GM18867 (cell line): ENCODE measurements around the gene HIP1R.

Experiments used
- ATAC-seq: cut with Tn5 transposase; IDR thresholded peaks from one replicate; pipeline ENCODE4 v1.9.1; 2021; ENCODE audit warnings: mild to moderate bottlenecking, moderate library complexity; ENCODE audit not compliant: unreplicated experiment

The HIP1R gene

GRCh38 chr12:122827258-122827657 is 8.0 kb upstream of the HIP1R start:
- ATAC-seq, result no peak

DNA sequence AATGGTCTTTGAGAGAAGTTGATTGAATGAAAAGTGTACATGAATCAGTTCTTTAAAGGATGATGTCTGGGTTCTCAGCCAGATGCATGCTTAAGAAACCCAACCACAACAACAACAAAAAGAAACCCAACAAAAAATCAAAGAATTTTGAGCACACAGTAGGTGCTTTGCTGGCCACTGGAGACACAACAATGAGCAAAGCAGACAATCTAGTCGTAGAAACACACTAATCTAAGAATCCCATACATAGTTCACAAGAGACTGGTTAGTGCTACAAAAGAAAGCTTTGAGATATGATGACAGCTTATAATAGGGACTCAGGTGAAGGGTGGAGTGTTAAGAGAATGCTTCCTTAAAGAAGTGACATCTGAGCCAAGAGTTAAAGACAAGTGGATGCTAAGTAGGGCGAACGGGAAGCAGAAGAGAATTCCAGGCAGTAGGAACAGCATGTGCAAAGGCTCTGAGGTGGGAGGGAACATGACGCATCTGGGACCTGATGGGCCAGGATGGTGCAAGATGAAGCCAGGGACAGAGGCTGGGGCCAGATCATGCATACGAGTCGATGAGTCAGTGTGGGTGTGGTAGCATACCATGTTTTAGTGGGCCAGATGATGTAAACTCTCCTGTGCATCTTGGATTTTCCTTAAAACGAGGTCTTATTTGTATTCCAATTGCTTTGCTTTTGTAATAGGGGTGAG is 4.6 kb upstream of the HIP1R start:
- ATAC-seq, result no peak

DNA sequence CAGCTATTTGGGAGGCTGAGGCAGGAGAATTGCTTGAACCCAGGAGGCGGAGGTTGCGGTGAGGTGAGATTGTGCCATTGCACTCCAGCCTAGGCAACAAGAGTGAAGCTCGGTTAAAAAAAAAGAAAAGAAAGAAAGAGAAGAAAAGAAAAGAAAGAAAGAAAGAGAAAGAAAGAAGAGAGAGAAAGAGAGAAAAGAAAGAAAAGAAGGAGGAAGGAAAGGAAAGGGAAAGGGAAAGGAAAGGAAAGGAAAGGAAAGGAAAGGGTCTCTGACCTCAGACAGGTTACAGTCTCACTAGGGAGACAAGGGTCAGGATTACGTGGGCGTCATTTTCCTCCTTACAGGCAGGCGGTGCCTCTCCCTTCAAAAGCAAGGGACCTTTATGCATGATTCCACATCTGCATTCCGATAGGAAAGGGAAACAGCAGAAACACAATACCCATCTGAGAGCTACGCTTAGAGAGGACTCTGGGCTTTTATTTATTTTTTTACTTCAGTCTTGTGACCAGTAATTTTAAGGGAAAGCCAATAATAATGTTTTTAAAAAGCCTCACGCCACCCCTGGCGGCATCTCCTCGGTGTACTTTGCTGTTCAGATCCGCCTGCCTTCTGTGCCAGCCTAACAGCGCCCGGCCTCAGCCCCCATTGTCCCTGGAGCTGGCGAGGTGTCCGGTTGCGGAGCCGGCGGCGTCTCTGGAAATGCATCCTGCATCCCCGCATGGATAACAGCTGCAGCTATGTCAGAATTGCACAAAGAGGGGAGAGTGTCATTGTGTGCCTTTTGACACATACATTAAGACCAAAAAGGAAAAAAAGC is 945 bp upstream of the HIP1R start:
- no peak for ATAC-seq

GRCh38 chr12:122835750-122836026 is 431 bp downstream of the HIP1R start:
- ATAC-seq, result peak; percentile 40

GRCh38 chr12:122836027-122836921 is 1.0 kb downstream of the HIP1R start:
- no peak for ATAC-seq

GRCh38 chr12:122837306-122838265 is 2.3 kb downstream of the HIP1R start:
- no peak for ATAC-seq

DNA sequence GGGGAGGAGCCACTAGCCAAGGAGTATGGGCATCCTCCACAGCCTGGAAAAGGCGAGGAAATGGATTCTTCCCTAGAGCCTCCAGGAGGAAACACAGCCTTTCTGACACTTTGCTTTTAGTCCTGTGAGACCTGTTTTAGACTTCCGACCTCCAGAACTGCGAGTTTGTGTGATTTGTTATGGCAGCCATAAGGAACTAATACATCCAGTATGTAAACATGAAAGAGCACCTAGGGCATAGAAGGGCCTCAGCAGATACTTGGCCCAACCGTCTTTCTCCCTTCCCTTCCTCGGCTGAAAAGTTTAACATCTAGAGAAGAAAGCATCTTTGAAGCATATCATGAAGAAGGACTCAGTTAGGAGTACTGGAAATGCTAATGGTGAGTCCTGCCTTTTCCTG is 3.6 kb downstream of the HIP1R start:
- no peak for ATAC-seq

GRCh38 chr12:122839907-122840554 is 4.8 kb downstream of the HIP1R start:
- ATAC-seq, result no peak

GRCh38 chr12:122840580-122841513 is 5.6 kb downstream of the HIP1R start:
- no peak for ATAC-seq

- no peak for ATAC-seq
These were observed 6.5 kb downstream of the HIP1R start for GRCh38 chr12:122841544-122842321.

GRCh38 chr12:122842505-122843405 is 7.5 kb downstream of the HIP1R start:
- no peak for ATAC-seq

- no peak for ATAC-seq
These were observed 8.2 kb downstream of the HIP1R start for GRCh38 chr12:122843455-122843854.

DNA sequence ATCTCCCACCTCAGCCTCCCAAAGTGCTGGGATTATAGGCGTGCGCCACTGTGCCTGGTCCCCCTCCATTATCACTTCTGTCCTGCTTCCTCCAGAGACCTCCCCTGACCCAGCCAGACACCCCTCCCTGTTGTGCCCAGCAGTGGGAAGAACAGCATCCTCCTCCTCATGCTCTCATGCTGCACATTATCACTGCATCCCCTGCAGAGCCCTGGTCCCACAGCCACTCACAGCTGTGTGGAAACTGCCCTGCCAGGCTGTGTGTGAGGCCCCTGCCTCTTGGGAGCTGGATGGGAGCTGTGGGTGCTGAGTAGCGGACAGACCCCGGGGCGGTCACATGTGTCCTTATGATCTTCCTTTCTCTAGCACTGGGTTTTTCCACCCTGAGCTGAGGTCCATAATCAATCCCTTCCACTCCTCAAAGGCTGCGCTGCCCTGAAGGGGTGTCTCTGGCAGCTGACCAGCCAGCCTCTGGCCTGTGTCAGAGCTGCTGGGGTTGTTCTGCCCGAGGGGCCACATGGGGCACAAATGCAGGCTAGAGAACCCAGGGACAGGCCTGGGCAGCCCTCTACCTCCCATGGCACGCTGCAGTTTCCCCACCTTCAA is 9.2 kb downstream of the HIP1R start:
- ATAC-seq, result no peak

DNA sequence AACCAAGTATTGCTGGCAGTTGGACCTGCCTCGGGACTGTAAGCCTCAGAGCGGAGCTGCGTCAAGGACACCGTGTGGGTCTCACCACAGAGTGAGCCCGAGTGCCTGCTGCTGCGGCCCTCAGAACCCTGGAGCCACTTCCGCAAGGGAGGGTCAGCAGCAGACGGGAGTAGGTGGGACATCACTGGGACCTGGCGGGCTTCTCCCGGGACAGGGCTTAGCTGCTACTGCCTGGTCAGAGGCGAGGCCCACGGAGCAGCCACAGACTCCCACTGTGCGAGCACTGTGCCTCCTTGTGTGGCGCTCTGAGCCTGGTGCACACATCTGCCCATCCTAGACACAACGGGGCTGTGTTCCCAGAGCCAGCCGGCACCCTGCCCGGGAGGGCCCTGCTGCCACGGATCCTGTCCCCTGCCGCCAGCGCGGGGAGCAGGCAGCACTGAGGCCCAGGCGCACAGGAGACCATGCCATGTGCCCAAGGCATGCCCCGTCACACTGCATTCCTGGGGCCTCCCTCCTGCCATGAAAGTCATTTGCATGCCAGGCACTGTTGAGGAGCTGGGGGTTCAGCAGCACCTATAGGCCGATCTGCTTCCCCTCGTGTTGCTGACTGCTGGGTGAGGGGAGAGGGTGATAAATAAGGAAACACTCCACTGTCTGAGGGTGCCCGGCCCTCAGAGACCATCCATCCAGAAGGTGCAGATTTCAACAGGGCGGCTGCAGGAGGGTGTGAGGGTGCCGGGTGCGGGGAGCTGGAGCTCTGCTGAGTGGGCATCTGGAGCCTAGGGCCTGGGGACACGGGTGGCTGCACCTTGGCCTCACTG is 10.0 kb downstream of the HIP1R start:
- ATAC-seq, result no peak

- no peak for ATAC-seq
These were observed 10.8 kb downstream of the HIP1R start for GRCh38 chr12:122845865-122846621.
